Measurements from ENCODE around the gene OR5AU1. TPM values are rescaled to one million over a fixed set of nuclear protein-coding genes. Genes with fewer than 3 reads are reported as not detected.

OR5AU1 gene
- polyA plus RNA-seq, 1 donor from 2014 or later = not detected

DNA sequence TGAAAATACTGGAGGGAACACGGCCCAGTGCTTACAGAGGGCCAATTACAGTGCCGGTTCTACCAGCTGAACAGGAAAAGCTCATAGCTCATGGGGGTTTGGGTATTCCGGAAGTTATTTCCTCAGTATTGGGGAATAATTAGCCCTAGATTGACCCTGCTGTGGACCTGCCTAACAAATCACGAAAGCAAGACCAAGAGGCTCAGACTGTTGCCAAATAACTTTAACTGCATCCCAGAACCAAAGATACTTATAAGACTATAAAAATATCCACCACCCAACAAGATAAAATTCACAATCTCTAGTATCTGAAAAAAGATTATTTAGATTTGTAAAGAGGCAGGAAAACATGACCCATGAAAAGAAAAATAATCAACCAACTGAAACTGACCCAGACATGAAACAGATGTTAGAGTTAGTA lies 8.0 kb upstream of the OR5AU1 start:
- Histone ChIP-seq H3K36me3 (ENCODE audit: insufficient read depth, low read length) (no peaks in the 10 kb centered on the region), H3K79me2 (replicated peaks; ENCODE audit: insufficient read depth, low read length) (no peaks in the 10 kb centered on the region), H3K4me2 (ENCODE audit: low read length) (no peak overlapping the region), H4K20me1 (ENCODE audit: insufficient read depth) (no peaks in the 10 kb centered on the region), H2AFZ (ENCODE audit: low read depth, low read length) (no peak overlapping the region), H3K9me2 (ENCODE audit: insufficient read depth, low read length) (no peaks in the 10 kb centered on the region), H3K4me3 (ENCODE audit: low read length) (no peak overlapping the region), H3K9ac (ENCODE audit: low read length) (no peak overlapping the region), H3F3A (ENCODE audit: insufficient read depth, low read length, poor library complexity, severe bottlenecking) (no peaks in the 10 kb centered on the region), H3K27ac (ENCODE audit: low read length) (no peak overlapping the region), H3K9me3 (ENCODE audit: low read length) (no peaks in the 10 kb centered on the region), H3K27me3 (ENCODE audit: insufficient read depth, low read depth, low read length) (no peaks in the 10 kb centered on the region)
- TF ChIP-seq SMC3 (conservative IDR thresholded peaks at IDR 0.05; ENCODE audit: poor library complexity) = no peak
- TF ChIP-seq TAF1 (IDR thresholded peaks at IDR 0.05; ENCODE audit: low read depth) = no peak
- no peak for TF ChIP-seq EP300 (conservative IDR thresholded peaks at IDR 0.05; ENCODE audit: poor library complexity, severe bottlenecking)
- TF ChIP-seq MXI1 (conservative IDR thresholded peaks at IDR 0.05; ENCODE audit: poor library complexity, severe bottlenecking) = no peak
- TF ChIP-seq POLR2AphosphoS5 (IDR thresholded peaks at IDR 0.05) = no peak
- TF ChIP-seq RAD21 (conservative IDR thresholded peaks at IDR 0.05) = no peak
- no peak for TF ChIP-seq EZH2 (IDR thresholded peaks at IDR 0.05; ENCODE audit: borderline replicate concordance, insufficient read depth, low read length, poor library complexity, severe bottlenecking)
- no peak for TF ChIP-seq REST (IDR thresholded peaks at IDR 0.05; ENCODE audit: borderline replicate concordance)
- TF ChIP-seq CTCF (IDR thresholded peaks at IDR 0.05; ENCODE audit: poor library complexity, severe bottlenecking) = no peak

DNA sequence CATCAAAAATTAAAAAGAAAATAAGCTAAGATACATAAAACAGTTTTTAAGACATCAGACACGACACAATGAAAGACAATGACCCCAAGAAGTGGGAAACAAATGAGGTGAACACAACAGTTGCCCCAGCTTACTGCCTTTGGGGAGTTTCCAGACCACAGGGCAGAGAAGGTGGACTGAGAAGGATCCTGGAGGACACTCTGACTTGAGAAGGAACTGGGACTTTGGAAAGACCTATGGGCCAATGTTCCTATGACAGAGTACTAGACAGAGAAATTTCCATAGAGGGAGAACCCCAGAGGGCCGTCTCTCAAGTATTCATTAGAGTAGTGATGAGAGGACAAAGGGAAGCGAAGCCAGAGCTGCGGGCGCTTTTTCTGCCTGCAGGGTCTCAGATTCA lies 6.2 kb upstream of the OR5AU1 start:
- no peaks in the 10 kb centered on the region for H3K9me3 ChIP-seq (ENCODE audit: low read length)
- no peaks in the 10 kb centered on the region for H3K9me2 ChIP-seq (ENCODE audit: insufficient read depth, low read length)
- H3K27ac ChIP-seq (ENCODE audit: low read length) = no peak overlapping the region
- H3K36me3 ChIP-seq (ENCODE audit: insufficient read depth, low read length) = no peaks in the 10 kb centered on the region
- no peak overlapping the region for H3K4me3 ChIP-seq (ENCODE audit: low read length)
- H2AFZ ChIP-seq (ENCODE audit: low read depth, low read length) = no peak overlapping the region
- no peaks in the 10 kb centered on the region for H3K27me3 ChIP-seq (ENCODE audit: insufficient read depth, low read depth, low read length)
- H3F3A ChIP-seq (ENCODE audit: insufficient read depth, low read length, poor library complexity, severe bottlenecking) = no peaks in the 10 kb centered on the region
- H3K79me2 ChIP-seq (replicated peaks; ENCODE audit: insufficient read depth, low read length) = no peaks in the 10 kb centered on the region
- TF ChIP-seq TAF1 (IDR thresholded peaks at IDR 0.05; ENCODE audit: low read depth) (no peak), RAD21 (conservative IDR thresholded peaks at IDR 0.05) (no peak), EZH2 (IDR thresholded peaks at IDR 0.05; ENCODE audit: borderline replicate concordance, insufficient read depth, low read length, poor library complexity, severe bottlenecking) (no peak), MXI1 (conservative IDR thresholded peaks at IDR 0.05; ENCODE audit: poor library complexity, severe bottlenecking) (no peak), SMC3 (conservative IDR thresholded peaks at IDR 0.05; ENCODE audit: poor library complexity) (no peak), POLR2AphosphoS5 (IDR thresholded peaks at IDR 0.05) (no peak), CTCF (IDR thresholded peaks at IDR 0.05; ENCODE audit: poor library complexity, severe bottlenecking) (no peak), REST (IDR thresholded peaks at IDR 0.05; ENCODE audit: borderline replicate concordance) (no peak), EP300 (conservative IDR thresholded peaks at IDR 0.05; ENCODE audit: poor library complexity, severe bottlenecking) (no peak)
- H3K4me2 ChIP-seq (ENCODE audit: low read length) = no peak overlapping the region
- H4K20me1 ChIP-seq (ENCODE audit: insufficient read depth) = no peaks in the 10 kb centered on the region
- H3K9ac ChIP-seq (ENCODE audit: low read length) = no peak overlapping the region

All from neural cell (in vitro differentiated cells).